ENCODE measurements around the gene MRPL4.
"Not testable (repeated sequence)": the region's sequence is repeated elsewhere in the genome, so short reads cannot be mapped to it uniquely, and the experiment has no call there.

MRPL4 gene

GRCh38 chr19:10241826-10242449 is 10.1 kb upstream of the MRPL4 start:
- not testable (repeated sequence) for H3K4me1 ChIP-seq (ENCODE audit: control insufficient read depth, insufficient read depth, low read length); H3K27me3 ChIP-seq (ENCODE audit: control insufficient read depth, insufficient read depth, low read length)

GRCh38 chr19:10243606-10244005 is 8.4 kb upstream of the MRPL4 start:
- no peaks in the 10 kb centered on the region for H3K9me3 ChIP-seq (ENCODE audit: control insufficient read depth, insufficient read depth, low read length)
- no peak for DNase-seq (ENCODE audit: low read depth, low spot score)
- no CpG with 5 or more reads among the region's 7 CpGs for WGBS (ENCODE audit: insufficient coverage, insufficient read length)
- no peaks in the 10 kb centered on the region for H3K27me3 ChIP-seq (ENCODE audit: control insufficient read depth, insufficient read depth, low read length)
- no peak overlapping the region for H3K4me3 ChIP-seq (ENCODE audit: low read length)
- no peak overlapping the region for H3K27ac ChIP-seq (ENCODE audit: low read length)
- peaks cover 2% of the 10 kb centered on the region; the same call in 1 of the 2 replicates for H3K4me1 ChIP-seq (ENCODE audit: control insufficient read depth, insufficient read depth, low read length)
- H3K36me3 ChIP-seq (ENCODE audit: control insufficient read depth, insufficient read depth, low read length): no peaks in the 10 kb centered on the region

More at GRCh38 chr19:10241826-10242449, 10.1 kb upstream of the MRPL4 start:
- not testable (repeated sequence) for H3K9me3 ChIP-seq (ENCODE audit: control insufficient read depth, insufficient read depth, low read length); H3K36me3 ChIP-seq (ENCODE audit: control insufficient read depth, insufficient read depth, low read length); H3K27ac ChIP-seq (ENCODE audit: low read length); DNase-seq (ENCODE audit: low read depth, low spot score); H3K4me3 ChIP-seq (ENCODE audit: low read length)
- no CpG with 5 or more reads among the region's 11 CpGs for WGBS (ENCODE audit: insufficient coverage, insufficient read length)

GRCh38 chr19:10245189-10245939 is 6.7 kb upstream of the MRPL4 start:
- H3K27ac ChIP-seq (ENCODE audit: low read length): no peak overlapping the region

GRCh38 chr19:10246511-10246910 is 5.5 kb upstream of the MRPL4 start:
- H3K36me3 ChIP-seq (ENCODE audit: control insufficient read depth, insufficient read depth, low read length): no peaks in the 10 kb centered on the region
- H3K9me3 ChIP-seq (ENCODE audit: control insufficient read depth, insufficient read depth, low read length): no peaks in the 10 kb centered on the region
- H3K27ac ChIP-seq (ENCODE audit: low read length): no peak overlapping the region
- DNase-seq (ENCODE audit: low read depth, low spot score): no peak
- H3K4me1 ChIP-seq (ENCODE audit: control insufficient read depth, insufficient read depth, low read length): peaks cover 2% of the 10 kb centered on the region; the same call in 1 of the 2 replicates
- no CpG with 5 or more reads among the region's 6 CpGs for WGBS (ENCODE audit: insufficient coverage, insufficient read length)
- no peak overlapping the region for H3K4me3 ChIP-seq (ENCODE audit: low read length)
- no peaks in the 10 kb centered on the region for H3K27me3 ChIP-seq (ENCODE audit: control insufficient read depth, insufficient read depth, low read length)

More at GRCh38 chr19:10245189-10245939, 6.7 kb upstream of the MRPL4 start:
- Histone ChIP-seq H3K36me3 (ENCODE audit: control insufficient read depth, insufficient read depth, low read length) (no peaks in the 10 kb centered on the region), H3K27me3 (ENCODE audit: control insufficient read depth, insufficient read depth, low read length) (no peaks in the 10 kb centered on the region), H3K4me1 (ENCODE audit: control insufficient read depth, insufficient read depth, low read length) (peaks cover 2% of the 10 kb centered on the region; the same call in 1 of the 2 replicates), H3K9me3 (ENCODE audit: control insufficient read depth, insufficient read depth, low read length) (no peaks in the 10 kb centered on the region), H3K4me3 (ENCODE audit: low read length) (no peak overlapping the region)
- DNase-seq (ENCODE audit: low read depth, low spot score): no peak
- WGBS (ENCODE audit: insufficient coverage, insufficient read length): 100% methylated on average over 1 of the region's 9 CpGs

GRCh38 chr19:10252707-10253106 is 693 bp downstream of the MRPL4 start:
- Histone ChIP-seq H3K27ac (ENCODE audit: low read length) (no peak overlapping the region), H3K36me3 (ENCODE audit: control insufficient read depth, insufficient read depth, low read length) (0 out of 2 replicates have a peak, but pooled peaks cover 10% of the 10 kb centered on the region)

GRCh38 chr19:10254244-10254643 is 2.2 kb downstream of the MRPL4 start:
- Histone ChIP-seq H3K4me3 (ENCODE audit: low read length) (no peak overlapping the region), H3K27me3 (ENCODE audit: control insufficient read depth, insufficient read depth, low read length) (no peaks in the 10 kb centered on the region), H3K36me3 (ENCODE audit: control insufficient read depth, insufficient read depth, low read length) (0 out of 2 replicates have a peak, but pooled peaks cover 16% of the 10 kb centered on the region), H3K9me3 (ENCODE audit: control insufficient read depth, insufficient read depth, low read length) (no peaks in the 10 kb centered on the region), H3K27ac (ENCODE audit: low read length) (no peak overlapping the region), H3K4me1 (ENCODE audit: control insufficient read depth, insufficient read depth, low read length) (no peaks in the 10 kb centered on the region)
- DNase-seq (ENCODE audit: low read depth, low spot score): no peak
- WGBS (ENCODE audit: insufficient coverage, insufficient read length): no CpG with 5 or more reads among the region's 3 CpGs

More at GRCh38 chr19:10252707-10253106, 693 bp downstream of the MRPL4 start:
- Histone ChIP-seq H3K27me3 (ENCODE audit: control insufficient read depth, insufficient read depth, low read length) (no peaks in the 10 kb centered on the region), H3K4me1 (ENCODE audit: control insufficient read depth, insufficient read depth, low read length) (no peaks in the 10 kb centered on the region), H3K4me3 (ENCODE audit: low read length) (peak overlapping the region; percentile 98), H3K9me3 (ENCODE audit: control insufficient read depth, insufficient read depth, low read length) (no peaks in the 10 kb centered on the region)
- no CpG with 5 or more reads among the region's 8 CpGs for WGBS (ENCODE audit: insufficient coverage, insufficient read length)
- no peak for DNase-seq (ENCODE audit: low read depth, low spot score)

GRCh38 chr19:10255358-10255757 is 3.3 kb downstream of the MRPL4 start:
- Histone ChIP-seq H3K27ac (ENCODE audit: low read length) (no peak overlapping the region), H3K9me3 (ENCODE audit: control insufficient read depth, insufficient read depth, low read length) (no peaks in the 10 kb centered on the region), H3K27me3 (ENCODE audit: control insufficient read depth, insufficient read depth, low read length) (no peaks in the 10 kb centered on the region), H3K4me1 (ENCODE audit: control insufficient read depth, insufficient read depth, low read length) (no peaks in the 10 kb centered on the region), H3K4me3 (ENCODE audit: low read length) (no peak overlapping the region), H3K36me3 (ENCODE audit: control insufficient read depth, insufficient read depth, low read length) (0 out of 2 replicates have a peak, but pooled peaks cover 16% of the 10 kb centered on the region)
- no CpG with 5 or more reads among the region's 2 CpGs for WGBS (ENCODE audit: insufficient coverage, insufficient read length)
- no peak for DNase-seq (ENCODE audit: low read depth, low spot score)

GRCh38 chr19:10256551-10256950 is 4.5 kb downstream of the MRPL4 start:
- WGBS (ENCODE audit: insufficient coverage, insufficient read length): no CpG with 5 or more reads among the region's 18 CpGs
- no peak for DNase-seq (ENCODE audit: low read depth, low spot score)
- Histone ChIP-seq H3K36me3 (ENCODE audit: control insufficient read depth, insufficient read depth, low read length) (0 out of 2 replicates have a peak, but pooled peaks cover 16% of the 10 kb centered on the region), H3K4me3 (ENCODE audit: low read length) (no peak overlapping the region), H3K9me3 (ENCODE audit: control insufficient read depth, insufficient read depth, low read length) (no peaks in the 10 kb centered on the region), H3K4me1 (ENCODE audit: control insufficient read depth, insufficient read depth, low read length) (no peaks in the 10 kb centered on the region), H3K27me3 (ENCODE audit: control insufficient read depth, insufficient read depth, low read length) (no peaks in the 10 kb centered on the region), H3K27ac (ENCODE audit: low read length) (no peak overlapping the region)

GRCh38 chr19:10256970-10257615 is 5.1 kb downstream of the MRPL4 start:
- H3K4me1 ChIP-seq (ENCODE audit: control insufficient read depth, insufficient read depth, low read length): no peaks in the 10 kb centered on the region
- no peak overlapping the region for H3K4me3 ChIP-seq (ENCODE audit: low read length)
- H3K27me3 ChIP-seq (ENCODE audit: control insufficient read depth, insufficient read depth, low read length): no peaks in the 10 kb centered on the region
- no peak overlapping the region for H3K27ac ChIP-seq (ENCODE audit: low read length)
- WGBS (ENCODE audit: insufficient coverage, insufficient read length): no CpG with 5 or more reads among the region's 9 CpGs
- H3K9me3 ChIP-seq (ENCODE audit: control insufficient read depth, insufficient read depth, low read length): no peaks in the 10 kb centered on the region
- no peak for DNase-seq (ENCODE audit: low read depth, low spot score)
- 0 out of 2 replicates have a peak, but pooled peaks cover 16% of the 10 kb centered on the region for H3K36me3 ChIP-seq (ENCODE audit: control insufficient read depth, insufficient read depth, low read length)

GRCh38 chr19:10258080-10258710 is 6.2 kb downstream of the MRPL4 start:
- Histone ChIP-seq H3K4me1 (ENCODE audit: control insufficient read depth, insufficient read depth, low read length) (no peaks in the 10 kb centered on the region), H3K27ac (ENCODE audit: low read length) (no peak overlapping the region), H3K9me3 (ENCODE audit: control insufficient read depth, insufficient read depth, low read length) (no peaks in the 10 kb centered on the region), H3K36me3 (ENCODE audit: control insufficient read depth, insufficient read depth, low read length) (0 out of 2 replicates have a peak, but pooled peaks cover 16% of the 10 kb centered on the region), H3K4me3 (ENCODE audit: low read length) (no peak overlapping the region), H3K27me3 (ENCODE audit: control insufficient read depth, insufficient read depth, low read length) (no peaks in the 10 kb centered on the region)
- WGBS (ENCODE audit: insufficient coverage, insufficient read length): no CpG with 5 or more reads among the region's 18 CpGs
- no peak for DNase-seq (ENCODE audit: low read depth, low spot score)

Data from iPS DF 6.9 (cell line).